ENCODE data around the gene DCUN1D3.

Gene DCUN1D3

DNA sequence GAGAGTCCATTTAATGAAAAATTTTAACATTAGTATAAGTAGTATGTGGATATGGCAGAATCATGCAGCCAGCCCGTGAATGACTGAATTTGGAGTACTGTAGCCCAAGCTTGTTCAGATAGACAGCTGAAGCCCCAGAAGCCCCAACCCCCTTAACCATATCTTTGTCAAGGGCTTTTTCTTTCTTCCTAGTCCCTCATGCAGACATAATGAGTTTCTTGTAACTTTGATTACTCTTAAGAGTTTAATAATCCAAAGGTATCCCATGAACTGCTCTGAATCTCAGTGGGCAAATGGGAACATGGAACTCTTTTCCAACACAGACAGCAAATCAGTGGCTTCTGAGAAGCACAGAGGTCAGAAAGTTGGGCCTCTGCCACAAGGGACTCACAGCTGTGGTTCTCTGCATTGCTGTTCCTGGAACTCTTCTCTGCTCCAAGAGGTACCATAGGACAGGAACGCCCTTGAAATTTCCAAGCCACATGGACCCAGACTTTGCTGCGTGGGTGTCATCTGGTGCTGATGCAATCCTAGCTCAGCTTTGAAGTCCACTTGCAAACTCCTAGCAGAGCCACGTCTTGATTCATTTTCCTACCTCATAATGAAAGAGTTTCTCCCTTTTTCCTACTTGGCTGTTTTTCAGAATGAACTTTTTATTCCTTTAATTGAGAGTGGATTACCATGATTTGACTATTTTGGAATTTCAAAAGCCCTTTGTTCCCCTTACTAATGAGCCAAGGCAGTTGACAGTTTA lies 18.5 kb upstream of the DCUN1D3 start:
- DNase-seq = no peak

DNA sequence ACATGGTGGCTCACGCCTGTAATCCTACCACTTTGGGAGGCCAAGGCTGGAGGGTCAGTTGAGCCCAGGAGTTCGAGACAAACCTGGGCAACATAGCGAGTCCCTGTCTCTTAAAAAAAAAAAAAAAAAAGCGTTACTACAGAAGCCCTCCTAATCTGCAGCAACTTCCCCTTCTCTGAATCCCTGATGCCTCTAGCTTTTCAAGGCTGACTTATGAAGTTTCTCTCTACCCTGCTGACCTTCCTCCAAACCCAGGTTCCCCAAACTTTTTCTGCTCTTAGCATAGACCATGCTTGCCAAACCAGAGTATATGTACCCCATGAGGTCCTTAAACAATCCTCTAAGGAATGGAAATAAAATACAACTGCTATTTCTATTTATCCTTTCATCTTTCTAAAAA lies 16.8 kb upstream of the DCUN1D3 start:
- no peak for DNase-seq

DNA sequence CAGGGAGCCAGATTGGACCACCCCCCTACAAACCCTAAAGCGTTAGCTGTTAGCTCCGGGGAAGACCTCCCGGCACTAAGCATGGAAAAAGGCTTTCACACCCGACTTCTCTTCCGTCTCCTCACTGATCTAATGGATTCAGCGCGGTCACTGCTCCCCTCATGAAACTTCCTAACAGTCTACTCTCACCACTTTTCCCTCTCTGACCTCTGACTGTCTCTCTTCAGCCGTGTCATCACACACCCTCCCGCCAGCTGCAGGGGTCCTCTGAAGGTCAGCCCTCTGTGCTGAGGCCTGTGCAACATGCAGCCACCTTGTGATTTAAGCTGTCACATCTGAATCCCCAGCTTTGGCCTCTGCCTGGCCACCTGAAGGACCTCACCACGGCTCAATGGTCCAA lies 16.1 kb upstream of the DCUN1D3 start:
- DNase-seq = no peak

DNA sequence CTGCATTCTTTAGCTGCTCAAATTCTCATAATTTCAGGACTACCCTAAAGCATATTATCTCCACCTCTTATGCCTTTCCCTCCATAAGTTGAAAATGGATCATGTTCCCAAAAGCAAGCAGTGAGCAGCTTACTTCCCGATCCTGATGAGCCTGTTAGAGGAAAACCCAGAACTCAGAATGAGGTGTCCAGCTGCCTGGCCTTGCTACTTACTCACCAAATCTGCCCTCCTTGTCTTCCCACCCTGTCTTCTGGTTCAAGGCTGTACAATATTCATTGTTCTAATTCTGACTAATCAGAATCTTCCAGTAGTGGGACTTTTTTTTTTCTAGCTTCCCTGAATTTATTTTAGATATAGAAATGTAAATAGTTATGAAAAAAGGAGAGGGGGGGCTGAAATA lies 11.2 kb upstream of the DCUN1D3 start:
- no peak for DNase-seq

DNA sequence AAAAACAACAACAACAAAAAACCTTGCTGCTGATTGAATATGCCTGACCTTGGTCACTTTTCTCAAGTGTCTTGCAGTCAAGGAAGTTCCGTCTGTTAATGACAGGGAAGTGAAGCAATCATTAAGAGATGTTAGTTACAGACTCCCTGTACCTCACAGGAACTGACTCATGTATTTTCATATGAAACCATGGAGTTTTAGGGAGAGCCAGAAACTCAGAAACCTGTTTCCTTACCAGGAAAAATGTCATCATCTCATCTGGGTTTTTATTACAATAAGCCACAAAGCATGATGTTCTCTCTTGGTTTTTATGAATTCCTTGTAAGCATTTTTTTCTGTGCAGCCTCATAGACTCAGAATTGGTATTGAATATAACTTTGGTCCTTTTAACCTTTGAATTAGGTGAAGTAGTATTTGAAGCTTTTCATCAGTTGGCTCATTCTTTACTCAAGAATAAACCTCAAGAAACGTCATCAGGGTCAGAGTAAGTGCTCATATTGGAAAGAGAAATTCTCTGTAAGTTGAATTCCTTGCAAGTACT lies 10.7 kb upstream of the DCUN1D3 start:
- DNase-seq = no peak

DNA sequence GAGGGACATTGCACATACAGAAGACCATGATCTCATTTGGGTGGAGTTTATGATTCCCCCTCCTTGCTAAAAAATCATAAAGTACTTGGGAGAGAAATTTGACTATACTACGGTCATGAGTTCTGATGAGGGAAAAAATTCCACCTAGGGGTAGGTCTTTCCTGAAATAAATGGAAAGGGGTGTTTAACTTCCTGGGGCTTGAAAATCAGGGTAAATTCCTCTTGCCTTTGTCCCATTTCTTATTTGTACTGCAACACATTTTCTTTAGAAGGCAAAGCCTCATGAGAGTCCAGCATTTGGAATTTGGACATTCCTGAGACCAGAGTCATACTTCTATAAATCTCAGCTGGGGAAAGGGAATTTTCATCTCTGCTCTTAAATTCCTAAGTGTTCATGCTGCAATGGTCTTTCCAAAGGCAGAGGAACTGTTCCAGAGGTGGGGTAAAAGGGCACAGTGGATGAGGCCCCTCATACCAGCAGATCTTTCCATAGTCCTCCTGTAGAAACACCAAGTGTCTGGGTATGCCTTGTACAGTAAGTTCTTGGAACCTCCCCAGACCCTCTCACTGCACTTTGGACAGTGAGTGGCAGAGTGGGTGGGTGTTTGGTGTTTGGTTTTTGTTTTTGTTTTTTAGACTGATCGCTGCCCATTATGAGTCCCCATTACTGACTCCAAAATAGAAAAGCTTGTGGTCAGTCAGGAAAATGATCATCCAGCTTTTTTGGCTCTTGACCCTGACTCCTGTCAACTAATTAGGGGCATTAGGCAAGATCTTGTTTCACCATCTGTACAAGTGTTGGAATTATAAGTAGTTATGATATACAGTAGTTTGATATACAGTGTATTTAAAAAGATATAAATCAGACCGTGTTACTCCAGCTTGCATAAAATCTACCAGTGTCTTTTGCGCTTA lies 6.4 kb upstream of the DCUN1D3 start:
- DNase-seq = no peak

DNA sequence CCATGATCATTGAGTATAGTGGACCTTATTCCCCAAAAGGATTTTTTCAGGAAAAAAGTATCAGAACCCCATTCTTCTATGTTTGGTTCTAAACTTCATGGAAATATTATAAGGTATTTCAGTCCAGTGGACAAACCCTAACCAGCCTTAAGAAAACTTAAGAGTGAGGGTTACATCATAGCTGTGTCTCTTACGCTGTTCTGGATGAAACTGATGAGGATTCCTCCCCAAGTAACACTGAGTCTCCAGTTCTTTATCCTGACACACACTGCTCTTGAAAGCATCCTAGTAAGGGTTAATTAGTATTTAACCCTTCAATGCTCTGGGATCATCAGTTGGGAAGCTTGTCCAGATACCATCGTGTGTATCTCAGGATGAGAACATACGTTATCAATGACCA lies 5.4 kb upstream of the DCUN1D3 start:
- no peak for DNase-seq

DNA sequence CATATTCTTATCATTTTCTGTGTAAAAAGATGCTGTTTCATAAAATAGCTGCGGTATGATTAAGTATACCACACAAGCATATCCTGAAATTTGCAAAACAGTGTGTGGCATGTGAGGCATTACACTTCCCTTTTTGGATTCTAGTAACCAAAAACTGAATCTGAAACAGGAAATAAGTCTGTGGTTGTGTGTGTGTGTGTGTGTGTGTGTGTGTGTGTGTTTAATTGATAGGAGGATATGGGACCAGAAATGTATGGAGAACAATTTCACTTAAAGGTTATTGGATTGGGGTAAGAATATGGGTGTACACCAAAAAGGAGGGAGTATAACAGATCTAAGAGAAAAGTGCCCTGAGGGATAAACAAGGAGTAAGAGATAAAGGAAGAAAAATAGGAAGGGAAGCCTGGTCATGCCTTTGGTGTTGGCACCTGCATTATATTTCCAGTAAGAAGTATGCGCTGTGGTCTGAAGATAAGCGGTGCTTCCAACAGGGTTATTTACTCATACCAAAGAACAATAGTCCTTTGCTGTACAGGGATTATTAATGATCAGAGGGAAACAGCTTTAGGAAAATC lies 4.4 kb upstream of the DCUN1D3 start:
- DNase-seq = no peak

DNA sequence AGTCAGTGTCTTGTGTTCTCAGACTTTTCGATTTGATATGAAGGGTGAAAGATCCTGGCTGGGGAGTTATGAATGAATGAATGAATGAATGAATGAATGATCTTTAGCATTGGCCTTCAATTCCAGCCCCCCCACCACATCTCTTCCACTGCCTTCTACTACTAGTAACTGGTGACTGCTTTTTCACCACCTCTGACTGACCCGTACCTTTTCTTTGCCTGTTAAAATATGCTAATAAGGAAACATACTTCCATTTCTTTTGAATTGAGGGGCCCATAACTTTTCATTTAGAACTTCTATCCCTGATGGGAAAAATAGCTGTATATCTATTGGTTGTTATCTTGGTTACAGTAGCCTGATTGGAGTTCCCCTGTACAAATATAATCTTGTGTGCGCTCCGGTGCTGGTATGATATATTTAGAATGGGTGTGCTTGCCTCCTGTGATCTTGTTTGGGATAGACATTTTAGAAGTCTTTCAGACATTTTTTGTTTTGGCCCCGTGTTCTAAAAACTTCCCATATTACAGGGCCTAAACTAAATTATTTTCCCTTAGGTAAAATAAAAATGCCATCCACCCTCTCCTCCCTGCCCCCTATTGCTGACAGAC lies 3.8 kb upstream of the DCUN1D3 start:
- no peak for DNase-seq

DNA sequence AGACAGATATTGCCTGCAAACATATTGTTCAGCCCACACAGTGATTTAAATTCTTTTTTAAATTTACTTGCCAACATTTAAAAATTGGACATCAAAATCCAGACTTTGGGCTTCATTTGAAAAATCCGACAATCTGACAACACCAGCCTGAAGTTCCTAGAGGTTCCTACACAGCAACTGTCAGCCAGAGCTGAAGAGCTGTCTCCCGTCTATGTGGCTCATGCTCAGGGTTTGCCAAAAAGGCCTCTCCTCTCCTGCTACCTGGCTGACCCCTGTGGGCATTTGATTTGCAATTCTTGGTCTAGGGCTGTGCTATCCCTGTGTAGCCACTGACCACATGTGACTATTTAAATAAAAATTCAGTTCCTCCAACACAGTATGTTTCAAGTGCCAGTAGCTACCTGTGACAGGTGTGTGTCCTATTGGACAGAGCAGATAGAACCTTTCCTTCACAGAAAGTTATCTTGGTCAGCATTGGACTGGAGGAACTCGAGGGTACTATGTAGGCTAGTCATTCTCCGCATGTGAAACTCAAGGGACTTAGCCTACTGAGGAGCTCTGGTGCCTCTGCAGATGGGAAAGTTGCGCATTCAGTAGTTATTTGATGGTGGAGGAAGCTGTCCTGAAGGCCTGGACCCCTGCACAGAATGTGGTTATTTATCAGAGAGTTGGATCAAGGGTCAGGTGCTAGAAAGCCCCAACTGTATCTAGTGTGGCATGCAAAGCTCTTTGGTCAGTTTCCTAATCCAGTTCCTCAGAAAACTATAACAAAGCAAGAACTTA lies 3.1 kb upstream of the DCUN1D3 start:
- DNase-seq = no peak

DNA sequence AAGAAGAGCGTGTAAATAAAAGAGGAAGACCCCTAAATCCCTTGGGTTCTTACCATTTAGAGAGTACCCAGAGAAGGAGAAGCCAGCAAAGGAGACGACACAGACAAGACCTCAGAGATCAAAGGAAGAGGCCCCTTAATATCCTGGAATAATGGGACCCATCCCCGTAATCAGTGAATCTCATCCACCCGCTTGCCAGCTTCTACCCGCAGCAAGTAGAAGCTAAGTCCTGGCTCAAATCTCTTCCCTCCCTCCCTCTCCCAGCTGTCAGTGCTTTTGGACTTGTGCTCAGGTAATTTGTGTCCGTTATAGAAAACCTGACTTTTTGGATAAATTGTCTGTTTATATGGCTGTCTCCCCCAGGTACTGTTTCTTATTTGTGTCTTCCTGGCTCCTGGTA lies 2.3 kb upstream of the DCUN1D3 start:
- DNase-seq = no peak

DNA sequence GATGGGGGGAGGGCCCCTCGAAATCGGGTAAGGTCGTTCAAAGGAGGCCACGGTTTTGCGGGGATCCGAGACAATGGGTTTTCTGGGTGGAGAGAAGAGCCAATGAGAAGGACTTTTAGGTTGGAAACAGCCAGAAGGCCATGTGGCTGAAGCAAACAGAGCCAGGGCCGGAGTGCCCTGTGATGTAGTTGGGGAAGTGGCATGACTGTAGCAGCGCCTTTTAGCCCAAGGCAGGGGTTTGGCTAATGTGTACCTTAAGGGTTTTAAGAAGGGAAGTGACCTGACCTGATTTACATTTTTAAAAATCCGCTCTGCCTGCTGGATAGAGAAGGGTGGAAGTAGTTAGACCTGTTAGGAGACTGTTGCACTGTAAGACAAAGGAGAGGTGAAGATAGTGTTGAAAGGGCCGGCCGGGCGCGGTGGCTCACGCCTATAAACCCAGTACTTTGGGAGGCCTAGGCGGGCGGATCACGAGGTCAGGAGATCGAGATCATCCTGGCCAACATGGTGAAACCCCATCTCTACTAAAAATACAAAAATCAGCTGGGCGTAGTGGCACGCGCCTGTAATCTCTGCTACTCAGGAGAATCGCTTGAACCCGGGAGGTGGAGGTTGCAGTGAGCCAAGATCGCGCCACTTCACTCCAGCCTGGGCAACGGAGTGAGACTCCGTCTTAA lies 1.4 kb upstream of the DCUN1D3 start:
- no peak for DNase-seq

DNA sequence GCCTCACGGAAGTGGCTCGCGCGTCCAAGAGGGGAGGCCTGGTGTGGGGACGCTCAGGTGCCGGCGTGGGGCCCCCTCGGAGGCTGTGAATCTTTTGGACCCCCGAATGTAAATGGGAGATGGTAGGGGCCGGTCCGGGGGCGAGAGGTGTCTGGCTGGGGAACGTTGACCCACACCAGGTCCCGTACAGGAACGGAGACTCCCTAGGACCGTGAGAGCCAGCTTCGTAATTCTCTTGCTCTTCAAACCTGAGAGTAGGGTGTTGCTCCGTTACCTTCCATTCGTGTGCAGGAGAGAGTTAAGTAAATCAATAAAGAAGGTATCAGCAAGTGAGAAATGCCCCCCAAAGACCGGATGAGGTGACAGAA lies 894 bp upstream of the DCUN1D3 start:
- DNase-seq = no peak

DNA sequence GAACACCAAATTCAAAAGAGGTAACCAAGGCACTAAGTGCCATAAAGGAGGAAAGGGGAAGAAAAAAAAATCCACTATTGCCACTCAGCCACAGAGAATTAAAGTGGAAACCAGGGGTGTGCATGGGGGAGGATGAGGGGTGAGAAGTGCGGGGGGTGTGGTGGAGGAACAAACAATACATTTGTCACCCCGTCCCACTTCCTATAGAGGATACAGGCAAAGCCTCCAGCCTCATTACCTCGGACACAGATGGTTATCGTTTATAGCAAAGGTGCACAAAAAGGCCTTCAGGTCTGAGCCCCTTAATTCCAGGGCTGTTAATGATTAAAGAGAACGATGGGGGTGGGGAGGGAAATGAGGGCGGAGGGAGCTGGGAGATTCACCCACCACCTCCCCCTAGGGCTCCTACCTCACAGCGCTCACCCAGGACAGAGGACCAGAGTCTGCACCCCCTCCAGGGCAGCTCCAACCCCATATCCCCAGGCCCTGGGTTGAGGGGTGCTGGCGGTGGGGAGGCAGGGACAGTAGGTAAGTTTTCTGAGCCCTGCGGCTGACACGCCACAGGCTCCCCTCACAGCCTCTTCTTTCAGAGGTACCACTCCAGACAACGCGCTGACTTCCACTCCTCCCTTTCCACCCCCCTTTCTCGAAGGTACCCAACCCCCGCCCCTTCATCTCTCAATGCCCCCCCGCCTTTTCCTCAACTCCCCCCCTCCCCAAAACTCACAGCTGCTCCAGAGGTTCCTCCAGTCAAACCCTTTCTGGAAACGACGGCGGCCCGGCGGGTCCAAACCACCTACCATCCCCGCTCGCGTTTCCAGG lies 470 bp downstream of the DCUN1D3 start:
- no peak for DNase-seq

DNA sequence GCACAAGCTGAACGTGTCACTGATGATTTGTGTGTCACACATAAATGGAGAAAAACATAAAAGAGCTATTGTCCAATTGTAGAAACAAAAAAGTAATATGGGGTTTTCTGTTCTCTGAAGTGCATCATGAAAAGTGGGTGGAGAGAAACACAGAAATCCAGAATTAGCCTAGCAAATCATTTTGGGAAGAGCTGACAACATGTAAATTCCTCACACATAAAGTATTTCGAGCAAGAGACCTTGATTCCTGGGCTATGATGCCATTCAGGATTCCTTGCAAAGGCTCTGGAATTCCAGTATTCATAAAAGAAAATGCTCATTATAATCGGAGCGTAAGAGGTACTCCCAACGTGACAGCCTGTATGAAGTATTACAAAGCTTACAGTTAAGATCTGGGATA lies 1.1 kb downstream of the DCUN1D3 start:
- no peak for DNase-seq

DNA sequence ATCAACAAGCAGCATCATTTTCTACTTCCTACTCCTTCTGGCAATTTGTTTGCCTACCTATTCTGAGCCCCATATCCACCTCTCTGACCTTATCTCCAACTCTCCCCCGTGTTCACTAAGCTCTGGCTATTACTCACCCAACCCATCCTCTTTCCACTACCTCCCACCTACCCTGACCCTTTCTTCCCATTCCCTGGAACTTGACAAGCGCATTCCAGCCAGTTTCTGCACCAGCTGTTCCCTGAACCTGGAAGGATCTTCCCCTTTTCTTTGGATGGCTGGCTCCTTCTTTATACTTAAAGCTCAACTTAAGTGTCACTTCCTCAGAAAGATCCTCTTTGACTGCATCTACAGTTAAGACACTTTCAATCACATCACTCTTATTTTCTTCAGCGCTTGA lies 2.2 kb downstream of the DCUN1D3 start:
- no peak for DNase-seq

DNA sequence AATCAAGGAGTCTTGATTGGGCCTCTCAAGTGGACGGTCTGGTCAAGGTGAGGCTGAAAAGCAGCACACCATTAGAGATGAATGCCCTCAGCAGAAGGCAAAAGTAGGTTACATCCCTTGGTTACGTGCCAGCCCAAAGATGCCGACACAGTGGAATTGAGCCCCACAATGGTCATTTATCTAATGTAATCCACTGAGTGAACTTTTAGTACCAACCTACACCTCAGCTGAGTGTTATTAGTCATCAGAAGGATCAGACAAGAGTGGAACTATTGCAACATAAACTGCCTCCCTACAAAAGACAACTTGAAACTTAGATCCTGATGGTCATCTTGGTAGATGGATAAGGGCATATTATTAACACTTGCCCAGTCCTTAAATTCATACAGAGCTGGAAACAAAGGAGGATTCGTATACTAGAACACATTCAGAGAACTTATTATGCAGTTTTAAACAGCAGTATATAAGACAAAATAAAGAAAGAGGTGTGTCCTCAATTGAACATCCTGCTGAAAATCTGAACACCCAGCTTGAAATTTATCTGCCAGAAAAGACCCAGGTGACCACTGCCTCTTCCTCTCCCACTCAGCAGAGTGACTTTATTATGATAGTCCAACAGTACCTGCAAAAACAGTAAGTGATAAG lies 2.8 kb downstream of the DCUN1D3 start:
- no peak for DNase-seq

DNA sequence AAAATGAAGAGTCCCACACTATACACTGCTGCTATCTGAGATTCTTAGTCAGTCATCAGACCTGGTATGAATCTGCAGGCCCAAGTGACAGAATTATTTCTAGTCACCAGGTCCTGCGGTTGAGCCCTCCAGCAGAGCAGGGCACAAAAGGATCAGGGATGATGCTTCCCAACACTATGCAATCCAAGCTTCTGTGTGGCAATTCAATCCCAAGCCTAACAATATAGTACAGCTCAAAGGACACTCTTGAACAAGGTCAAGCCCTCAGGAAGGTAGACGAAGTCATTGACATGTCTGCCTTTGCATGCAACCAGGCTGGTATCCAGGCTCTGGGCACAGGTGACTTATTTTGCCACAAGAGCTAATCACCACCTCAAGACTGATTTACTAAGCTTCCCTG lies 5.8 kb downstream of the DCUN1D3 start:
- no peak for DNase-seq

DNA sequence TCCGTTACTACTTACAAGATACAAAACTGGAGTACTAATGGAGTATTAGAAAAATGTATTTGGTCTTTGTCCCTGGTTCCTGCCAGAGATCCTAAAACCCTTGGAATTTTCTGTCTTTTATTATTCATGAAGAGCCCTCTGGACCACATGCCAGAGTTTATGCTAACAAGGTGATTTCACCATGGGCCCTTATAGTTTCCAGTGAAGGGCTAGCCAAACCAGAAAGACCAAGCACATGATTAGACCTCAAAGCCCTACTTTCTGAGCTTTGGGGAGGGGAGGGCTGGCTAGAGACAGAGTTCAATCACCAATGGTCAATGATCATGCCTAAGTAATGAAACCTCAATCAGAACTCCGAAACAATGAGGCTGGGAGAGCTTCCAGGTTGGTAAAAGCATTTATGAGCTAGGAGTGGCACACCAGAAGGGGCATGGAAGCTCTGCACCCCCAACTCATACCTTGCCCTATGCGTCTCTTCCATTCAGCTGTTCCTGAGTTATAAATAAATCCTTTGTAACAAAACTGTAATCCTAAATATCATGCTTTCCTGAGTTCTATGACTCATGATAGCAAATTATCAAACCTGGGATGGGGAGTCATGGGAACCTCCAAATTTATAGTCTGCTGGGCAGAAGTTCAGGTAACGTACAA lies 10.4 kb downstream of the DCUN1D3 start:
- no peak for DNase-seq

DNA sequence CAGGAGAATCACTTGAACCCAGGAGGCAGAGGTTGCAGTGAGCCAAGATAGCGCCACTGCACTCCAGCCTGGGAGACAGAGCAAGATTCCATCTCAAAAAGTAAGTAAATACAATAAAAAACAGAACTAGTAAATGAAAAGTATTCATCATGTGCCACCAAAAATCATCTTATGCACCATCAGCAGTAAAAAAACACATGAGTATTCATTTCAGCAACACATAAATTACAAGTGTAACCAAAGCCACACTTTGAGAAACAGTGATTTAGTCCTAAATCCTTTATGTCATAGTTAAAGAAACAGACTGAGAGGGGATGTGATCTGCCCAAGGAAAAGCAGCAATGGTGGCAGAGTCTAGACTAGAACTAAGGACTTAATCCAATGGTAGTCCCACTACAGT lies 13.0 kb downstream of the DCUN1D3 start:
- DNase-seq = no peak
